PC-9 (cell line): ENCODE results near the gene CAMKMT.

Source experiments
- EZH2 ChIP-seq: fragments of 200-600 bp; sonication (generic); IDR thresholded peaks from 2 replicates; pipeline ENCODE4 v1.8.0; 2017; ENCODE audit warnings: antibody characterized with exemption, low read depth
- TF ChIP-seq, protein P1 (sequence below): fragments of 200-600 bp; sonication (generic); conservative IDR thresholded peaks from 2 replicates; pipeline ENCODE4 v1.6.1; 2017; ENCODE audit warnings: mixed run types, antibody characterized with exemption, mild to moderate bottlenecking, moderate library complexity

DNA sequence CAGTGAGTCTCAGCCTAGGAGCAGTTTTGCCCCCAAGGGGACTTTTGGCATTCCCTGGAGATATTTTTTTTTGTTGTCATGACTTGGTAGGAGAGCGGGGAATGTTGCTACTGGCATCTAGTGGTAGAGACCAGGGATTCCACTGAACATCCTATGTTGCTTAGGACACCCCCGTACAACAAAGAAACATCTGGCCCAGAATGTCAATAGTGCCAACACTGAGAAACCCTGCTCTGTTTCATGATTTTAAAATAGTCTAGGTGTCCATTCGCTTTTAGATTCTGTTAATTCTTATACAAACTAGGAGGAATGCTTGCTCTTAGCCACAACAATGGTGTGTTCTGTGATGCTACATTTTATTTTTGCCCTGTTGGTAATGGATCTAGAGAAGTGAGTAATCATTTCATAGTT, 353.9 kb downstream of the CAMKMT start:
- TF ChIP-seq, protein P1, sequence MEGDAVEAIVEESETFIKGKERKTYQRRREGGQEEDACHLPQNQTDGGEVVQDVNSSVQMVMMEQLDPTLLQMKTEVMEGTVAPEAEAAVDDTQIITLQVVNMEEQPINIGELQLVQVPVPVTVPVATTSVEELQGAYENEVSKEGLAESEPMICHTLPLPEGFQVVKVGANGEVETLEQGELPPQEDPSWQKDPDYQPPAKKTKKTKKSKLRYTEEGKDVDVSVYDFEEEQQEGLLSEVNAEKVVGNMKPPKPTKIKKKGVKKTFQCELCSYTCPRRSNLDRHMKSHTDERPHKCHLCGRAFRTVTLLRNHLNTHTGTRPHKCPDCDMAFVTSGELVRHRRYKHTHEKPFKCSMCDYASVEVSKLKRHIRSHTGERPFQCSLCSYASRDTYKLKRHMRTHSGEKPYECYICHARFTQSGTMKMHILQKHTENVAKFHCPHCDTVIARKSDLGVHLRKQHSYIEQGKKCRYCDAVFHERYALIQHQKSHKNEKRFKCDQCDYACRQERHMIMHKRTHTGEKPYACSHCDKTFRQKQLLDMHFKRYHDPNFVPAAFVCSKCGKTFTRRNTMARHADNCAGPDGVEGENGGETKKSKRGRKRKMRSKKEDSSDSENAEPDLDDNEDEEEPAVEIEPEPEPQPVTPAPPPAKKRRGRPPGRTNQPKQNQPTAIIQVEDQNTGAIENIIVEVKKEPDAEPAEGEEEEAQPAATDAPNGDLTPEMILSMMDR: peak; percentile 73
- no peak for TF ChIP-seq EZH2
